Activated naive CD4-positive, alpha-beta T cell treated with anti-CD3 and anti-CD28 coated beads, Interleukin-2, amount 10 ng/mL, durations not matched to agents 7 days and 5 days (primary cell): ENCODE measurements around the gene CACNA2D3.
A peak's percentile ranks its signal among the peaks of the same experiment; 100 is the strongest.

Source experiments
- CTCF ChIA-PET: fragments of 350-600 bp; sonication (Branson Sonifier 250); formaldehyde crosslinking; loops from one replicate; lab custom pipeline; 2021; ENCODE audit warnings: antibody characterized with exemption; lab: Charles Lee
- DNase-seq: peaks from one replicate; pipeline ENCODE4 v3.0.0-alpha.2; 2020
- H3K27ac Mint-ChIP-seq: one replicate; pipeline ENCODE4 v1.8.0; 2021; ENCODE audit warnings: mild to moderate bottlenecking, moderate library complexity, mixed read lengths
- H3K27me3 Mint-ChIP-seq: one replicate; pipeline ENCODE4 v1.8.0; 2021; ENCODE audit warnings: mild to moderate bottlenecking, mixed read lengths
- H3K36me3 Mint-ChIP-seq: one replicate; pipeline ENCODE4 v1.8.0; 2021; ENCODE audit warnings: mixed read lengths
- H3K4me1 Mint-ChIP-seq: one replicate; pipeline ENCODE4 v1.8.0; 2021; ENCODE audit warnings: mixed read lengths
- H3K4me3 Mint-ChIP-seq: one replicate; pipeline ENCODE4 v1.8.0; 2021; ENCODE audit warnings: mild to moderate bottlenecking, moderate library complexity, mixed read lengths
- H3K9me3 Mint-ChIP-seq: one replicate; pipeline ENCODE4 v1.8.0; 2021; ENCODE audit warnings: mixed read lengths

The CACNA2D3 gene

GRCh38 chr3:54845011-54845410 lies 722.7 kb downstream of the CACNA2D3 start:
- Mint-ChIP-seq H3K9me3 (no peaks in the 10 kb centered on the region), H3K27ac (no peak overlapping the region), H3K4me3 (no peak overlapping the region), H3K36me3 (no peaks in the 10 kb centered on the region), H3K27me3 (no peaks in the 10 kb centered on the region), H3K4me1 (no peaks in the 10 kb centered on the region)
- DNase-seq = no peak
- CTCF ChIA-PET = no interaction called here

- no peak for DNase-seq
- H3K27ac Mint-ChIP-seq = no peak overlapping the region
- H3K27me3 Mint-ChIP-seq = no peaks in the 10 kb centered on the region
- no peaks in the 10 kb centered on the region for H3K4me1 Mint-ChIP-seq
- no peaks in the 10 kb centered on the region for H3K36me3 Mint-ChIP-seq
- CTCF ChIA-PET = no interaction called here
- no peak overlapping the region for H3K4me3 Mint-ChIP-seq
- no peaks in the 10 kb centered on the region for H3K9me3 Mint-ChIP-seq
Observed at GRCh38 chr3:54845551-54845950, 723.2 kb downstream of the CACNA2D3 start.

DNA sequence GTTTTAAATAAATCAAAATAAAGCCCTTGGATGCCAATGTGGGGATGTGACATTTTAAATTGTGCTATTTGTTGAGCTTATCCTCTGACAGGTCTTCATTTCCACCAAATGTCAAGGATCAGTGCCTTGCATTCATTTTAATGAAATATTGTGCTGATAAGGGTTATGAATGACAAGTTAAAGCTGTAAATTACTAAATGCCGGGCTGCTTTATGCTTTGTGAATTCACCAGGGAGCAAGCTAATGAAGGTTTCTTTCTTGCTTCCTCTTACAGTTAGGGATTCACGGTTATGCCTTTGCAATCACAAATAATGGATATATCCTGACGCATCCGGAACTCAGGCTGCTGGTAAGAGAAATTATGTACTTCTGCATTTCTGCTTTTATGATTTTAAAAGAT lies 723.8 kb downstream of the CACNA2D3 start:
- no peaks in the 10 kb centered on the region for H3K27me3 Mint-ChIP-seq
- DNase-seq = no peak
- H3K4me1 Mint-ChIP-seq = no peaks in the 10 kb centered on the region
- H3K27ac Mint-ChIP-seq = no peak overlapping the region
- no peaks in the 10 kb centered on the region for H3K36me3 Mint-ChIP-seq
- H3K9me3 Mint-ChIP-seq = no peaks in the 10 kb centered on the region
- no peak overlapping the region for H3K4me3 Mint-ChIP-seq
- CTCF ChIA-PET = no interaction called here

GRCh38 chr3:54847361-54847760 lies 725.0 kb downstream of the CACNA2D3 start:
- Mint-ChIP-seq H3K9me3 (no peaks in the 10 kb centered on the region), H3K4me1 (no peaks in the 10 kb centered on the region), H3K36me3 (no peaks in the 10 kb centered on the region), H3K27ac (no peak overlapping the region), H3K4me3 (no peak overlapping the region), H3K27me3 (no peaks in the 10 kb centered on the region)
- DNase-seq = no peak
- CTCF ChIA-PET = no interaction called here

DNA sequence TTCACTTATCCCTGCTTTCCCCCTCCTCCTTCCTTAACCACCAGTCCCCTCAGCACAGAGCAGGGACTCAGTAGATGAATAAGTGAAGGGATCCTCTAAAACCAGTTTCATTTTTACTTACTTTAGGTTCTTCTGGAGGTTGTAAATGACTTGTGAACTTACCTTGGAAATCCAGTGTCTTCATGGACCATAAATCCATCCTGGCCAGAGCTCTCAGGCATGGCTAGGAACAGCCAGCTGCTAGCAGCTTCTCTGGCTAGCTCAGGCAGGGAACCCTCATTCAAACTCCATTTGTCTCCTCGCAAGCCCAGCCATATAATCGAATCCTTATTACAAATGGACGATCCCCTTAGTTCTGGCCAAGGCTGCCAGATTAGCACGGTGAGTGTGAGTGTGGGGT lies 727.0 kb downstream of the CACNA2D3 start:
- peak overlapping the region; percentile 37 for H3K27ac Mint-ChIP-seq
- no peaks in the 10 kb centered on the region for H3K36me3 Mint-ChIP-seq
- no peaks in the 10 kb centered on the region for H3K4me1 Mint-ChIP-seq
- H3K4me3 Mint-ChIP-seq = no peak overlapping the region
- H3K9me3 Mint-ChIP-seq = no peaks in the 10 kb centered on the region
- H3K27me3 Mint-ChIP-seq = no peaks in the 10 kb centered on the region
- no peak for DNase-seq
- CTCF ChIA-PET = interaction anchor here (1.1 to 1.3 kb wide), 2 partner anchors 8 to 9 kb away, joined by 4 read pairs; no protein-coding TSS in a partner anchor

GRCh38 chr3:54850484-54851018 lies 728.2 kb downstream of the CACNA2D3 start:
- CTCF ChIA-PET = interaction anchor here (1.3 kb wide), 1 partner anchor 9 kb away, joined by 4 read pairs; no protein-coding TSS in a partner anchor
- no peaks in the 10 kb centered on the region for H3K4me1 Mint-ChIP-seq
- no peak overlapping the region for H3K4me3 Mint-ChIP-seq
- H3K36me3 Mint-ChIP-seq = no peaks in the 10 kb centered on the region
- no peaks in the 10 kb centered on the region for H3K9me3 Mint-ChIP-seq
- no peak for DNase-seq
- H3K27ac Mint-ChIP-seq = no peak overlapping the region
- no peaks in the 10 kb centered on the region for H3K27me3 Mint-ChIP-seq

- no peak overlapping the region for H3K27ac Mint-ChIP-seq
Observed at GRCh38 chr3:54853573-54854404, 731.4 kb downstream of the CACNA2D3 start.

GRCh38 chr3:54856271-54856670 lies 733.9 kb downstream of the CACNA2D3 start:
- DNase-seq = no peak
- no peak overlapping the region for H3K4me3 Mint-ChIP-seq
- H3K27me3 Mint-ChIP-seq = no peaks in the 10 kb centered on the region
- CTCF ChIA-PET = no interaction called here
- no peaks in the 10 kb centered on the region for H3K36me3 Mint-ChIP-seq
- no peaks in the 10 kb centered on the region for H3K9me3 Mint-ChIP-seq
- H3K27ac Mint-ChIP-seq = no peak overlapping the region
- H3K4me1 Mint-ChIP-seq = no peaks in the 10 kb centered on the region

More at GRCh38 chr3:54853573-54854404, 731.4 kb downstream of the CACNA2D3 start:
- Mint-ChIP-seq H3K4me1 (no peaks in the 10 kb centered on the region), H3K9me3 (no peaks in the 10 kb centered on the region), H3K27me3 (no peaks in the 10 kb centered on the region), H3K36me3 (no peaks in the 10 kb centered on the region), H3K4me3 (no peak overlapping the region)
- peak; percentile 64 for DNase-seq
- CTCF ChIA-PET = interaction anchor here (0.7 to 1.0 kb wide), 6 partner anchors 8 to 560 kb away, joined by 3 read pairs; no protein-coding TSS in a partner anchor

DNA sequence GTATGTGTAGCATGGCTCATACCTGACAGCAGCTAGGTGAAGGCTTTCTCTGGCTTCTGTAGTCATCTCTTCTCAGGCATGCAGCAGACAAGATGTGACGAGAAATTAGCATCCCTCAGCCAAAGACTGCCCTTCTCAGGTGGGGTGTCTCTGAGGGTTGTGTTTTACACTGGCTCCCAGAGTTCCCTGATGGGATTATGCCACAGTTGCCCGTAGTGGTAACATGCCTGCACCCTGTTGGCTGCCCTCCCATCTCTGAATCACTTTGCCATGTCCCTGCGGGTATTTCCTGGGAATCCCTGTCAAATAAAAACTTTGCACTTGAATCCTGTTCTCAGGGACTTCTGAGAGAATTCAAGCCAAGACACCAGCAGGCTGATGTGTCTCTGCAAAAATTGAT lies 735.0 kb downstream of the CACNA2D3 start:
- no peaks in the 10 kb centered on the region for H3K9me3 Mint-ChIP-seq
- DNase-seq = no peak
- no peaks in the 10 kb centered on the region for H3K27me3 Mint-ChIP-seq
- H3K36me3 Mint-ChIP-seq = no peaks in the 10 kb centered on the region
- H3K27ac Mint-ChIP-seq = no peak overlapping the region
- CTCF ChIA-PET = no interaction called here
- no peak overlapping the region for H3K4me3 Mint-ChIP-seq
- no peaks in the 10 kb centered on the region for H3K4me1 Mint-ChIP-seq

DNA sequence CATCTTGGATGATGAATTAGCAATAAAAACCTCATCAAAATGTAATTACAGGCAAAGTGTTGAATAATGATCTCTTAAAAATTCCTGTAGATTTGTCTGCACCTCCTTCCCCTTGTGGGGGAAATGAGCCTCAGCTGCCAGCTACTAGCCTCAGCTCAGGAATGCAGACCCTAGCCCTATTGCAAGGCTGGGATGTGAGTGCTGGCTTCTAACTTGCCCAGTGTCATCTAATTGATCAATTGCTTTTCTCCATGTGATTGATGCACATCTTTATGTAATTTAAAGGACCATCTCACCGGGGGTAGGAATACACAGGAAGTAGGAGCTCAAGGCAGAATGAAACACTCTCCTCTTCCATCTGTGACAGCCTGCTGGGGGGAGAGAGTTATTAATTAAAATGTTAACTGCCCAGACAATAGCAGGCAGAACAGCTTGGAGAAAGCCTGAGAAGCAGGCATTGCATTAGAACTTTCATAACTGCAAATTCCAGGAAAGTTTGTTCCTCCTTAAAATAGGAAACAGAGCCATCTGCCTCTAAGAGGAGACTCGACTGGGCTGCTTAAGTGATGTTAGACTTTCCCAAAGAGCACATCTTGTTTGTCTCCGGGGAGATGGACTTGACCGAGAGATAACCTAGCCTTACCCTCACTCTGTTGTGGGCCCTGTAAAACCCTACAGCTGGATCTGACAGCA lies 735.9 kb downstream of the CACNA2D3 start:
- no peaks in the 10 kb centered on the region for H3K4me1 Mint-ChIP-seq
- H3K27ac Mint-ChIP-seq = no peak overlapping the region
- CTCF ChIA-PET = interaction anchor here (0.8 kb wide), 1 partner anchor 10 kb away, joined by 4 read pairs; no protein-coding TSS in a partner anchor
- no peak for DNase-seq
- H3K4me3 Mint-ChIP-seq = no peak overlapping the region
- H3K27me3 Mint-ChIP-seq = no peaks in the 10 kb centered on the region
- no peaks in the 10 kb centered on the region for H3K9me3 Mint-ChIP-seq
- no peaks in the 10 kb centered on the region for H3K36me3 Mint-ChIP-seq

DNA sequence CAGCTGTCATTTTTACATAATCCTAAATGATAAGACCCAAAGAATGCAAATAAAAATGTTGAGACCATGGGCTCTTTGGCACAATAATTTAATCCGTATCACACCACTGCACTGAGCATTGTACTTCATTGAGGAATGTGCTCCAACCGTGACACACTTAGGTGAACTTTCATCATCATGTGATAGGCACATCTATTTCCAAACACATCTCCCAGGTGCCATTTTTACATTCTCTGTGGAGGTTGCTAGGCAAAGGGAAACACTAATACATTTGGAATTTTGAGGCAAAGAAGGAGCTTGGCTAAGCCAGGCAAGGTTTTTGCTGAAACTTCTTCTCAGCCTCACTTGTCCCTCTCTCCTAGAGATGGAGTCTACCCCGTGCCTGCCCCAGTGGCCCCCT lies 736.8 kb downstream of the CACNA2D3 start:
- H3K27me3 Mint-ChIP-seq = no peaks in the 10 kb centered on the region
- H3K4me1 Mint-ChIP-seq = no peaks in the 10 kb centered on the region
- no peak overlapping the region for H3K4me3 Mint-ChIP-seq
- H3K9me3 Mint-ChIP-seq = no peaks in the 10 kb centered on the region
- no peak for DNase-seq
- H3K27ac Mint-ChIP-seq = no peak overlapping the region
- H3K36me3 Mint-ChIP-seq = no peaks in the 10 kb centered on the region
- CTCF ChIA-PET = no interaction called here

DNA sequence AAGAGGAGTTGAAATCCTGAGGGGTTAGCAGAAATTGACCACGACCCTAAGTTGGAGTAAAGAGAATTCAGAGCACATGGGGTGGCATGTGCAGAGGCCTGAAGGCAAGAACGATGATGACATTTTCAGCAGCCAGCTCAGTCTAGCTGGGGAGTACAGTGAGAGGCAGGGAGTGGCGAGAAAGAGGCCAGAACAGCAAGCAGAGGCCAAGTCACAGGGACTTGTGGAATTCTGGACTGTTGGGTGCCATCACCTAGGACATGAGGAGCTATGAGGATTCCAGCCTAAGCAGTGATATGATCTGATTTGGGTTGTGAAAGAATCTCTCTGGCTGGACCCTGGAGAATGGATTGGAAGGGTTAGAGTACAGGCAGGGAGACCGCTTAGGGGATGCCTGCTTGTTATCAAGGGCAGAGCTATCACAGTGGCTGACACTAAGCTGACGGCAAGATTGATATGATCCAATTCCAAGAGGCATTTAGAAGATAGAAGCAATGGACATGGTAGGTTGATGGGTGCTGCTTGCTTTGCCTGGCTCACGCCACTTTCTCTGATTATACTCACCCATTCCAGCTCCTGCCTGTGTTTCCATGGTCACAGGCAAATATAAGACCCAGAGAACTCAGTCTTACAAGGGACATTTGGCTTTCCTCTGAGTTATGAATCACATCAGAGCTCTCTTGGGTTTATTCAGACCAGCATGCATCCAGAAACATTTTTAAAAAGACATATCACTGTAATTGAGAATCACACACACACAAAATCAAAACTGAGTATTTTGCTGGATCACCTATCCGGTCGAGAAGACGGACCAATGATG lies 739.1 kb downstream of the CACNA2D3 start:
- Mint-ChIP-seq H3K4me3 (no peak overlapping the region), H3K4me1 (no peaks in the 10 kb centered on the region), H3K9me3 (no peaks in the 10 kb centered on the region), H3K36me3 (no peaks in the 10 kb centered on the region), H3K27ac (no peak overlapping the region), H3K27me3 (no peaks in the 10 kb centered on the region)
- CTCF ChIA-PET = interaction anchor here (0.9 kb wide), 1 partner anchor 8 kb away, joined by 3 read pairs; no protein-coding TSS in a partner anchor
- no peak for DNase-seq

DNA sequence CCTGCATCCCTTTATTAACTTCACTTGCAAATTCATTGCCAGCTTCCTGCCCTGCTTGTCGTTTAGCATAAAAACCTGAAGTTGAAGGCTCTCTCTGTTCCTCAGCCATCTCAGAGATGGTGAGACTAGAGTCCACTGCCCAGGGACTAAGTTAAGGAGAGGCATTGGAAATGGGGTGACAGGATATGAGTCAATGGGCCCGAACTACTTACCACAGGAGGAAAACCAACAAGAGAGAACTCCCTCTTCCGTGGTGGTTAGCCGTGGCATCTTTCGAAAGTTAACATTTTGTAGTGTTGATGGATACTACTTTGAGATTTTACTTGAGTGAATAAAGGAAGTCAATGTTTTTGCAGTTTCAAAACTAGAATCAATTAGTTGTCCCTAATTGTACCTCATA lies 740.2 kb downstream of the CACNA2D3 start:
- no peak overlapping the region for H3K4me3 Mint-ChIP-seq
- H3K36me3 Mint-ChIP-seq = no peaks in the 10 kb centered on the region
- no peak overlapping the region for H3K27ac Mint-ChIP-seq
- no peaks in the 10 kb centered on the region for H3K4me1 Mint-ChIP-seq
- H3K27me3 Mint-ChIP-seq = no peaks in the 10 kb centered on the region
- no peak for DNase-seq
- CTCF ChIA-PET = no interaction called here
- no peaks in the 10 kb centered on the region for H3K9me3 Mint-ChIP-seq

DNA sequence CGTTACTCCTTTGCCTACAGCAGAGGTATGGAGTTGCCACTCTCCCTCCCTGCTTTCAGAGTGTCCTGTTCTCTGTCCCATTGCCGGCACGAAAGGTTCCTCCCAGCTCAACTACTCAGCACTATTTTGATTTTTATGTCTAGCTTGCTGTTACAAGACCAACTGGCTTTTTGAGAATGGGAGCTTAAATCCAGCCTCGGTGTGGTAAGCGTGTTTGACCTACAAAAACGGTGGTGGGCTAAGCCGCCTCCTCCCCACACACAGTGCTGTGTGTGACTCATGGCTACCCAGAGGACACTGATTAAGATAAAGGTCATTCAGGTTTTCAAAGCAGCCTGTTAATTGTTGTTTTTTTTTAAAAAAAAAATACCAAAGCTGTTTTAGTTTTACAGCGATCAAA lies 741.0 kb downstream of the CACNA2D3 start:
- CTCF ChIA-PET = no interaction called here
- no peaks in the 10 kb centered on the region for H3K4me1 Mint-ChIP-seq
- H3K4me3 Mint-ChIP-seq = no peak overlapping the region
- H3K27me3 Mint-ChIP-seq = no peaks in the 10 kb centered on the region
- H3K36me3 Mint-ChIP-seq = no peaks in the 10 kb centered on the region
- H3K27ac Mint-ChIP-seq = no peak overlapping the region
- DNase-seq = no peak
- H3K9me3 Mint-ChIP-seq = no peaks in the 10 kb centered on the region
